ENCODE measurements around the gene APOBR.

- TF ChIP-seq CTCF (IDR thresholded peaks at IDR 0.05; ENCODE audit: poor library complexity) (no peak), EZH2 (IDR thresholded peaks at IDR 0.05; ENCODE audit: borderline replicate concordance) (no peak)
Measured at GRCh38 chr16:28513484-28514181, 19.2 kb downstream of the APOBR start.
